ENCODE measurements around the gene HDGFL2. TPM values are rescaled to one million over a fixed set of nuclear protein-coding genes. Genes with fewer than 3 reads are reported as not detected.

Gene HDGFL2
- total and polyA plus RNA-seq, 4 donors = 15.4 to 47.9 (median 29.8) TPM

- Histone ChIP-seq H3K36me3 (ENCODE audit: control insufficient read depth in 1 of 2, insufficient read depth in 2 of 2, low read length in 1 of 2) (peaks cover 0 to 14% of the 10 kb centered on the region in 2 donors), H3K27me3 (ENCODE audit: control insufficient read depth in 1 of 2, insufficient read depth in 2 of 2, low read length in 1 of 2) (no peaks in the 10 kb centered on the region), H3K27ac (ENCODE audit: low read depth in 1 of 2, low read length in 2 of 2) (no peak overlapping the region), H3K4me3 (ENCODE audit: low read length in 2 of 2) (no peak overlapping the region), H3K9me3 (ENCODE audit: control insufficient read depth, low read length) (no peaks in the 10 kb centered on the region), H3K4me1 (ENCODE audit: control insufficient read depth in 1 of 2, insufficient read depth in 2 of 2, low read length in 2 of 2) (no peaks in the 10 kb centered on the region)
- DNase-seq (no peak), ATAC-seq (ENCODE audit: low FRiP score) (no peak)
- WGBS, 2 donors = 93 to 94% methylated on average over 15 of the region's 15 CpGs
- intact Hi-C loops (cut with DNase I) = no loop called here
These were observed 27.8 kb downstream of the HDGFL2 start for GRCh38 chr19:4499855-4500254.

GRCh38 chr19:4500841-4501591 lies 28.9 kb downstream of the HDGFL2 start:
- Histone ChIP-seq H3K27ac (ENCODE audit: low read depth in 1 of 2, low read length in 2 of 2) (no peak overlapping the region), H3K9me3 (ENCODE audit: control insufficient read depth, low read length) (no peaks in the 10 kb centered on the region), H3K4me1 (ENCODE audit: control insufficient read depth in 1 of 2, insufficient read depth in 2 of 2, low read length in 2 of 2) (no peaks in the 10 kb centered on the region), H3K4me3 (ENCODE audit: low read length in 2 of 2) (no peak overlapping the region), H3K36me3 (ENCODE audit: control insufficient read depth in 1 of 2, insufficient read depth in 2 of 2, low read length in 1 of 2) (peaks cover 0 to 12% of the 10 kb centered on the region in 2 donors), H3K27me3 (ENCODE audit: control insufficient read depth in 1 of 2, insufficient read depth in 2 of 2, low read length in 1 of 2) (no peaks in the 10 kb centered on the region)
- DNase-seq (no peak), ATAC-seq (ENCODE audit: low FRiP score) (no peak)
- 91 to 94% methylated on average over 29 of the region's 29 CpGs for WGBS, 2 donors
- intact Hi-C loops (cut with DNase I) = no loop called here

GRCh38 chr19:4501691-4502090 lies 29.6 kb downstream of the HDGFL2 start:
- Histone ChIP-seq H3K36me3 (ENCODE audit: control insufficient read depth in 1 of 2, insufficient read depth in 2 of 2, low read length in 1 of 2) (peaks cover 0 to 12% of the 10 kb centered on the region in 2 donors), H3K27me3 (ENCODE audit: control insufficient read depth in 1 of 2, insufficient read depth in 2 of 2, low read length in 1 of 2) (no peaks in the 10 kb centered on the region), H3K27ac (ENCODE audit: low read depth in 1 of 2, low read length in 2 of 2) (no peak overlapping the region), H3K4me1 (ENCODE audit: control insufficient read depth in 1 of 2, insufficient read depth in 2 of 2, low read length in 2 of 2) (no peaks in the 10 kb centered on the region), H3K4me3 (ENCODE audit: low read length in 2 of 2) (no peak overlapping the region), H3K9me3 (ENCODE audit: control insufficient read depth, low read length) (no peaks in the 10 kb centered on the region)
- intact Hi-C loops (cut with DNase I) = no loop called here
- ATAC-seq (ENCODE audit: low FRiP score) = no peak
- WGBS, 2 donors = 75 to 87% methylated on average over 18 to 25 of the region's 25 CpGs
- DNase-seq = no peak

- Histone ChIP-seq H3K36me3 (ENCODE audit: control insufficient read depth in 1 of 2, insufficient read depth in 2 of 2, low read length in 1 of 2) (peaks cover 0 to 12% of the 10 kb centered on the region in 2 donors), H3K27ac (ENCODE audit: low read depth in 1 of 2, low read length in 2 of 2) (no peak overlapping the region), H3K27me3 (ENCODE audit: control insufficient read depth in 1 of 2, insufficient read depth in 2 of 2, low read length in 1 of 2) (no peaks in the 10 kb centered on the region), H3K9me3 (ENCODE audit: control insufficient read depth, low read length) (no peaks in the 10 kb centered on the region), H3K4me3 (ENCODE audit: low read length in 2 of 2) (no peak overlapping the region), H3K4me1 (ENCODE audit: control insufficient read depth in 1 of 2, insufficient read depth in 2 of 2, low read length in 2 of 2) (no peaks in the 10 kb centered on the region)
- ATAC-seq (ENCODE audit: low FRiP score) (no peak), DNase-seq (no peak)
- intact Hi-C loops (cut with DNase I) = no loop called here
- 85 to 86% methylated on average over 34 to 37 of the region's 37 CpGs for WGBS, 2 donors
These were observed 30.4 kb downstream of the HDGFL2 start for GRCh38 chr19:4502282-4503131.

- no peak for ATAC-seq (ENCODE audit: low FRiP score)
- no peak overlapping the region for H3K27ac ChIP-seq (ENCODE audit: low read depth in 1 of 2, low read length in 2 of 2)
These were observed 31.2 kb downstream of the HDGFL2 start for GRCh38 chr19:4503132-4503824.

GRCh38 chr19:4503825-4504170 lies 31.7 kb downstream of the HDGFL2 start:
- H3K27ac ChIP-seq (ENCODE audit: low read depth in 1 of 2, low read length in 2 of 2) = no peak overlapping the region
- H3K36me3 ChIP-seq (ENCODE audit: control insufficient read depth in 1 of 2, insufficient read depth in 2 of 2, low read length in 1 of 2) = peaks cover 0 to 5% of the 10 kb centered on the region in 2 donors
- no peaks in the 10 kb centered on the region for H3K4me1 ChIP-seq (ENCODE audit: control insufficient read depth in 1 of 2, insufficient read depth in 2 of 2, low read length in 2 of 2)
- intact Hi-C loops (cut with DNase I) = no loop called here
- ATAC-seq (ENCODE audit: low FRiP score) (no peak), DNase-seq (no peak)
- H3K9me3 ChIP-seq (ENCODE audit: control insufficient read depth, low read length) = no peaks in the 10 kb centered on the region
- WGBS, 2 donors = 89% methylated on average over 10 of the region's 10 CpGs
- no peaks in the 10 kb centered on the region for H3K27me3 ChIP-seq (ENCODE audit: control insufficient read depth in 1 of 2, insufficient read depth in 2 of 2, low read length in 1 of 2)
- no peak overlapping the region for H3K4me3 ChIP-seq (ENCODE audit: low read length in 2 of 2)

More at GRCh38 chr19:4503132-4503824, 31.2 kb downstream of the HDGFL2 start:
- Histone ChIP-seq H3K27me3 (ENCODE audit: control insufficient read depth in 1 of 2, insufficient read depth in 2 of 2, low read length in 1 of 2) (no peaks in the 10 kb centered on the region), H3K4me3 (ENCODE audit: low read length in 2 of 2) (no peak overlapping the region), H3K9me3 (ENCODE audit: control insufficient read depth, low read length) (no peaks in the 10 kb centered on the region), H3K4me1 (ENCODE audit: control insufficient read depth in 1 of 2, insufficient read depth in 2 of 2, low read length in 2 of 2) (no peaks in the 10 kb centered on the region), H3K36me3 (ENCODE audit: control insufficient read depth in 1 of 2, insufficient read depth in 2 of 2, low read length in 1 of 2) (peaks cover 0 to 7% of the 10 kb centered on the region in 2 donors)
- WGBS, 2 donors = 84 to 91% methylated on average over 25 of the region's 25 CpGs
- no peak for DNase-seq
- intact Hi-C loops (cut with DNase I) = no loop called here

GRCh38 chr19:4504297-4504701 lies 32.2 kb downstream of the HDGFL2 start:
- no peak for DNase-seq
- intact Hi-C loops (cut with DNase I) = no loop called here
- Histone ChIP-seq H3K27ac (ENCODE audit: low read depth in 1 of 2, low read length in 2 of 2) (no peak overlapping the region), H3K36me3 (ENCODE audit: control insufficient read depth in 1 of 2, insufficient read depth in 2 of 2, low read length in 1 of 2) (peaks cover 0 to 4% of the 10 kb centered on the region in 2 donors), H3K27me3 (ENCODE audit: control insufficient read depth in 1 of 2, insufficient read depth in 2 of 2, low read length in 1 of 2) (no peaks in the 10 kb centered on the region), H3K4me1 (ENCODE audit: control insufficient read depth in 1 of 2, insufficient read depth in 2 of 2, low read length in 2 of 2) (no peaks in the 10 kb centered on the region), H3K4me3 (ENCODE audit: low read length in 2 of 2) (no peak overlapping the region), H3K9me3 (ENCODE audit: control insufficient read depth, low read length) (no peaks in the 10 kb centered on the region)
- 91 to 92% methylated on average over 23 of the region's 23 CpGs for WGBS, 2 donors
- no peak for ATAC-seq (ENCODE audit: low FRiP score)

- H3K4me3 ChIP-seq (ENCODE audit: low read length in 2 of 2) = no peak overlapping the region
- H3K27ac ChIP-seq (ENCODE audit: low read depth in 1 of 2, low read length in 2 of 2) = no peak overlapping the region
- DNase-seq = no peak
- 72 to 74% methylated on average over 15 of the region's 15 CpGs for WGBS, 2 donors
- H3K27me3 ChIP-seq (ENCODE audit: control insufficient read depth in 1 of 2, insufficient read depth in 2 of 2, low read length in 1 of 2) = no peaks in the 10 kb centered on the region
- intact Hi-C loops (cut with DNase I) = no loop called here
- no peaks in the 10 kb centered on the region for H3K4me1 ChIP-seq (ENCODE audit: control insufficient read depth in 1 of 2, insufficient read depth in 2 of 2, low read length in 2 of 2)
- H3K36me3 ChIP-seq (ENCODE audit: control insufficient read depth in 1 of 2, insufficient read depth in 2 of 2, low read length in 1 of 2) = peaks cover 0 to 4% of the 10 kb centered on the region in 2 donors
- H3K9me3 ChIP-seq (ENCODE audit: control insufficient read depth, low read length) = no peaks in the 10 kb centered on the region
- no peak for ATAC-seq (ENCODE audit: low FRiP score)
These were observed 32.9 kb downstream of the HDGFL2 start for GRCh38 chr19:4504891-4505569.

All from aorta (tissue), 5 donors.